Measurements from ENCODE around the gene AVPR1B. TPM values are rescaled to one million over a fixed set of nuclear protein-coding genes. Genes with fewer than 3 reads are reported as not detected.

The AVPR1B gene
- total and polyA plus RNA-seq, 2 of the 13 experiments (the other 11 are each of a cell fraction or from before 2014, with no cell fraction given): 0.05 TPM; not detected in 1

DNA sequence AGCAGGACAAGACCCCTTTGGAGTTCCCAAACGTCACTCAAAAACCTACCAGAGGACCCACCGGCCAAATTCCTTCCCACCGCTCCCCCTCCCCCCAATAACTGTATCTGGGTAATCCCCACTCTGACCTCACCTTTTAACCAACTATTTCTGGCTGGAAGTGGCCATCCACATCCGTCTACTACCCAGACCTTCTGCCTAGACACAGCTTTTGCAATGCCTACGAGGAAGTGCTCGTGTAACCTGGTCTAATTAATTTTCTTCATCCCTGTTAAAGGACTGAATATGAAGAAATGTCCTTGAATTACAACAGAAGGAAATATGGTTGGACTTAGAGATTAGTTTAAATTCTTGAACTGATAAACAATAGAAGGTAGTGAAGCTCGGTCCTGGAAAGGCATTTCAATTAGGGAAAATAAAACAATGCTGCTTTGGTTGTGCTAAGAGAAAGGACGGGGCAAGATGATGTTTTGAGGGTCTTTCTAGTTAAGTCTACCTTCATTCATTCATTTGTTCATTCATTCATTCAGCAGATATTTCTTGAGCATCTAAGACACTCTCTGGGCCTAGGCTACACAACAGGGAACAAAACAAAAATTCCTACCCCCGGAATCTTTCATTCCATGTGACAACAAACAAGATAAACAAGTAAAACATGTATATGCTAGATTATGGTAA is 18.8 kb downstream of the AVPR1B start:
- FAIRE-seq: no peak
- no peak for TF ChIP-seq ELF3 (CRISPR knock-in tag; IDR thresholded peaks at IDR 0.05)
- no peak for TF ChIP-seq ZNF510 (CRISPR knock-in tag; IDR thresholded peaks at IDR 0.05; ENCODE audit: low read depth)
- Histone ChIP-seq H3K9ac (ENCODE audit: insufficient read depth, low read depth, low read length) (no peak overlapping the region), H3K4me1 (ENCODE audit: insufficient read depth, low read length) (no peaks in the 10 kb centered on the region), H3K4me3 (replicated peaks in 1 of 3; ENCODE audit: insufficient read depth in 1 of 3, low read depth in 2 of 3, low read length in 3 of 3) (no peak overlapping the region), H3K27me3 (ENCODE audit: control insufficient read depth in 1 of 2, insufficient read depth in 2 of 2, low read length in 2 of 2) (no peaks in the 10 kb centered on the region), H3K36me3 (replicated peaks in 1 of 2; ENCODE audit: control insufficient read depth in 1 of 2, insufficient read depth in 2 of 2, low read length in 2 of 2) (no peaks in the 10 kb centered on the region), H3K9me3 (ENCODE audit: low read length) (no peaks in the 10 kb centered on the region), H3K27ac (ENCODE audit: extremely low read length, insufficient read depth, low read length) (no peak overlapping the region), H2AFZ (ENCODE audit: low read length) (no peak overlapping the region), H3K4me2 (ENCODE audit: low read depth, low read length) (no peak overlapping the region), H4K20me1 (ENCODE audit: insufficient read depth, low read length) (no peaks in the 10 kb centered on the region), H3K79me2 (ENCODE audit: insufficient read depth, low read length) (no peaks in the 10 kb centered on the region)
- WGBS (ENCODE audit: low lambda C conversion rate): 93% methylated on average over 9 of the region's 9 CpGs
- no peak for DNase-seq (ENCODE audit: low spot score)
- CTCF ChIA-PET (ENCODE audit: low intra/inter-chr PET ratio, low total read pairs): no interaction called here
- no TSS peak for BruUV-seq (replicated peaks)
- intact Hi-C loops (cut with micrococcal nuclease; ENCODE audit: unreplicated experiment): no loop called here
- POLR2A ChIA-PET: no interaction called here
- ATAC-seq: no peak
- in situ Hi-C loops (cut with HindIII; ENCODE audit: extremely low pct_ligation_motif_present, low pct_unique_long_range_greater_than_20kb): no loop called here

DNA sequence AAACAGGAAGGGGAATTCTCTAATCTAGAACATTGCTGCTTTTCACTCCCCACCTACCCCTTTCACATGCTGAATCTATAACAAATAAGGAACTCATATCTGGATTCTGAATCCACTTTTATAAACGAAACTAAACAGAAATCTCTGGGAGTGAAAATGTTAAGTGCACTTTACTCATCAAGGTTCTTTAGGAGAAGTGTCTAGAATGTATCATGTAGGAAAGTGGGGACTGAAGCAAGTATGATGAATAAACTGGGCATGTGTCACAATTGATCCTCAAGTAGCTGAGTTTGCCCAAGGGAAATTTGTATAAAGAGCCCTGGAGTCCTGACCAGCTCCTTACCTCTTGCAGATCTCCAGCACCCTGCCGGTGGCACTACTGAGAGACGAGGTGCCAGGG is 19.8 kb downstream of the AVPR1B start:
- TF ChIP-seq RORA (CRISPR knock-in tag; IDR thresholded peaks at IDR 0.05): no peak
- TF ChIP-seq TCF7L2 (IDR thresholded peaks at IDR 0.05; ENCODE audit: low read depth, low read length): no peak
- no peak for TF ChIP-seq CAMTA2 (CRISPR knock-in tag; IDR thresholded peaks at IDR 0.05; ENCODE audit: borderline replicate concordance)
- no peak for TF ChIP-seq ZC3H4 (CRISPR knock-in tag; IDR thresholded peaks at IDR 0.05; ENCODE audit: borderline replicate concordance)
- TF ChIP-seq, protein P1, sequence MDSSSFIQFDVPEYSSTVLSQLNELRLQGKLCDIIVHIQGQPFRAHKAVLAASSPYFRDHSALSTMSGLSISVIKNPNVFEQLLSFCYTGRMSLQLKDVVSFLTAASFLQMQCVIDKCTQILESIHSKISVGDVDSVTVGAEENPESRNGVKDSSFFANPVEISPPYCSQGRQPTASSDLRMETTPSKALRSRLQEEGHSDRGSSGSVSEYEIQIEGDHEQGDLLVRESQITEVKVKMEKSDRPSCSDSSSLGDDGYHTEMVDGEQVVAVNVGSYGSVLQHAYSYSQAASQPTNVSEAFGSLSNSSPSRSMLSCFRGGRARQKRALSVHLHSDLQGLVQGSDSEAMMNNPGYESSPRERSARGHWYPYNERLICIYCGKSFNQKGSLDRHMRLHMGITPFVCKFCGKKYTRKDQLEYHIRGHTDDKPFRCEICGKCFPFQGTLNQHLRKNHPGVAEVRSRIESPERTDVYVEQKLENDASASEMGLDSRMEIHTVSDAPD (CRISPR knock-in tag; IDR thresholded peaks at IDR 0.05): no peak
- TF ChIP-seq, protein P2, sequence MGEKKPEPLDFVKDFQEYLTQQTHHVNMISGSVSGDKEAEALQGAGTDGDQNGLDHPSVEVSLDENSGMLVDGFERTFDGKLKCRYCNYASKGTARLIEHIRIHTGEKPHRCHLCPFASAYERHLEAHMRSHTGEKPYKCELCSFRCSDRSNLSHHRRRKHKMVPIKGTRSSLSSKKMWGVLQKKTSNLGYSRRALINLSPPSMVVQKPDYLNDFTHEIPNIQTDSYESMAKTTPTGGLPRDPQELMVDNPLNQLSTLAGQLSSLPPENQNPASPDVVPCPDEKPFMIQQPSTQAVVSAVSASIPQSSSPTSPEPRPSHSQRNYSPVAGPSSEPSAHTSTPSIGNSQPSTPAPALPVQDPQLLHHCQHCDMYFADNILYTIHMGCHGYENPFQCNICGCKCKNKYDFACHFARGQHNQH (CRISPR knock-in tag; IDR thresholded peaks at IDR 0.05): no peak
- TF ChIP-seq ZNF30 (CRISPR knock-in tag; IDR thresholded peaks at IDR 0.05): no peak
- Histone ChIP-seq H3K27ac (ENCODE audit: extremely low read length, insufficient read depth, low read length) (no peak overlapping the region), H3K9me3 (ENCODE audit: low read length) (no peaks in the 10 kb centered on the region), H3K4me3 (replicated peaks in 1 of 3; ENCODE audit: insufficient read depth in 1 of 3, low read depth in 2 of 3, low read length in 3 of 3) (no peak overlapping the region), H4K20me1 (ENCODE audit: insufficient read depth, low read length) (no peaks in the 10 kb centered on the region), H3K4me2 (ENCODE audit: low read depth, low read length) (no peak overlapping the region), H3K27me3 (ENCODE audit: control insufficient read depth in 1 of 2, insufficient read depth in 2 of 2, low read length in 2 of 2) (no peaks in the 10 kb centered on the region), H3K9ac (ENCODE audit: insufficient read depth, low read depth, low read length) (no peak overlapping the region), H2AFZ (ENCODE audit: low read length) (no peak overlapping the region), H3K79me2 (ENCODE audit: insufficient read depth, low read length) (no peaks in the 10 kb centered on the region), H3K36me3 (replicated peaks in 1 of 2; ENCODE audit: control insufficient read depth in 1 of 2, insufficient read depth in 2 of 2, low read length in 2 of 2) (no peaks in the 10 kb centered on the region), H3K4me1 (ENCODE audit: insufficient read depth, low read length) (no peaks in the 10 kb centered on the region)
- ChIA-PET CTCF (ENCODE audit: low intra/inter-chr PET ratio, low total read pairs) (no interaction called here), POLR2A (no interaction called here)
- no peak for ATAC-seq
- intact Hi-C loops (cut with micrococcal nuclease; ENCODE audit: unreplicated experiment) (no loop called here), in situ Hi-C loops (cut with HindIII; ENCODE audit: extremely low pct_ligation_motif_present, low pct_unique_long_range_greater_than_20kb) (no loop called here)
- FAIRE-seq: no peak
- no peak for DNase-seq (ENCODE audit: low spot score)
- BruUV-seq (replicated peaks): no TSS peak
- WGBS (ENCODE audit: low lambda C conversion rate): 79% methylated on average over 3 of the region's 3 CpGs
